GM12872 (cell line): ENCODE results near the gene NRAS.

ENCODE experiments used
- TF ChIP-seq, protein P1 (sequence below): IDR thresholded peaks from 3 replicates; pipeline ENCODE4 v1.5.1; 2011; ENCODE audit warnings: low read depth, mild to moderate bottlenecking, low read length, moderate library complexity; ENCODE audit not compliant: insufficient read depth

NRAS gene

DNA sequence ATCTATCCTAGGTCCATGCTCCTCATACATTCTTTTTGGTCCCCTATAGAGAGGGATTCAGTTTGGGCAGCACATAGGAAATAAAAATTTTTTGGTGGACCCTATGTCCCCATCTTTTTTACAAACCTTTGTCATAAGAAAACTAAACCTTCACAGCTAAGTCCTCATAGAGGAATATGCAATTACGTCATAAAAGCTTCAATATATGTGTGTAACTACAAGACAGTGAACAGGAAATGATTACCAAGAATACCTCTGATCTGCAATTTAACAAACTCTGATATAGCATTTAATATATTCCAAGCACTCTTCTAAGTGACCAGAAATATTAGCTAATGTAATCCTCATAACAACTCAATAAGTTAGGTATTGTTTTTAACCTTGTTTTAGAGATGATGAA is 40.5 kb downstream of the NRAS start:
- TF ChIP-seq, protein P1, sequence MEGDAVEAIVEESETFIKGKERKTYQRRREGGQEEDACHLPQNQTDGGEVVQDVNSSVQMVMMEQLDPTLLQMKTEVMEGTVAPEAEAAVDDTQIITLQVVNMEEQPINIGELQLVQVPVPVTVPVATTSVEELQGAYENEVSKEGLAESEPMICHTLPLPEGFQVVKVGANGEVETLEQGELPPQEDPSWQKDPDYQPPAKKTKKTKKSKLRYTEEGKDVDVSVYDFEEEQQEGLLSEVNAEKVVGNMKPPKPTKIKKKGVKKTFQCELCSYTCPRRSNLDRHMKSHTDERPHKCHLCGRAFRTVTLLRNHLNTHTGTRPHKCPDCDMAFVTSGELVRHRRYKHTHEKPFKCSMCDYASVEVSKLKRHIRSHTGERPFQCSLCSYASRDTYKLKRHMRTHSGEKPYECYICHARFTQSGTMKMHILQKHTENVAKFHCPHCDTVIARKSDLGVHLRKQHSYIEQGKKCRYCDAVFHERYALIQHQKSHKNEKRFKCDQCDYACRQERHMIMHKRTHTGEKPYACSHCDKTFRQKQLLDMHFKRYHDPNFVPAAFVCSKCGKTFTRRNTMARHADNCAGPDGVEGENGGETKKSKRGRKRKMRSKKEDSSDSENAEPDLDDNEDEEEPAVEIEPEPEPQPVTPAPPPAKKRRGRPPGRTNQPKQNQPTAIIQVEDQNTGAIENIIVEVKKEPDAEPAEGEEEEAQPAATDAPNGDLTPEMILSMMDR, result no peak

DNA sequence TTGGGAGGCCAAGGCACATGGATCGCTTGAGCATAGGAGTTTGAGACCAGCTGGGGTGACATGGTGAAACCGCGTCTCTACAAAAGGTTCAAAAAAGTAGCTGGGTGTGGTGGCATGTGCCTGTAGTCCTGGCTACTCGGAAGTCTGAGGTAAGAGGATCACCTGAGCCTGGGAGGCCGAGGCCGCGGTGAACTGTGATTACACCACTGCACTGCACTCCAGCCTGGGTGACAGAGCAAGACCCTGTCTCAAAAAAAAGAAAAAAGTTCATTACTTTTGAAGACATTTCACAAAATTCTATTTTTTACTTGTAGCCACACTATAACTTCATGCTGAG is 44.7 kb downstream of the NRAS start:
- TF ChIP-seq, protein P1, result no peak

DNA sequence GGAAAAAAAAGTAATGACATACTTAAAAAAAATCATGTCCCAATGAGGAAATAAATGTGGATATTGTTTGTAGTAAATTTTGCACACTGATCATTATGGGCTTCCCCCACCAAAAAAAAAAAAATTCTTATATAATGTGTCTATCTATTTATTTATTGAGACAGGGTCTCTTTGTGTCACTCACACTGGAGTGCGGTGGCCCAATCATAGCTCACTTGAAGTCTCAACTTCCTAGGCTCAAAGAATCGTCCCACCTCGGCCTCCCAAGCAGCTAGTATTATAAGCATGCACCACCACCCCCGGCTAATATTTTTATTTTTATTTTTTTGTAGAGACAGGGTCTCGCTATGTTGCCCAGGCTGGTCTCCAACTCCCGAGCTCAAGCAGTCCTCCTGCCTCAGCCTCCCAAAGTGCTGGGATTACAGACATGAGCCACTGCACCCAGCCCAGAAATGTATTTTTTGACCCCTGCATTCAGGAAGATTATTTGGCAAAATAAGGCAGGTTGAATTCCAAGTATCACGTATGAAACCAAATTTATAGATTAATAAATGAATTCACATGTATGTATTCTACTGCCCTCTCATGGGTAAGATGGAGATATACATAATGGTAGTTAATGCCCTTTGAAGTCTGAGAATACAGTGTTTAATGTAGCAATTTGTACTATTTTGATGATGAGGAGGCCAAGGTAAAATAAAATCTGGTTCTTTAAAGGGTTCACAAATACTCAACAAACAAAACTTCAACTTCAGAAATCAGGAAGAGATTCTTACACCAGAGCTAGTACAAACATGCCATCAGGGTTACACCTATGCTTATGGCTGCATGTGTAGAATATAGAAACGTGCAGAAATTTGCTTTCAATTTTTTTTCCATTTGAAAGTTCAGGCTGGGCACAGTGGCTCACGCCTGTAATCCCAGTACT is 45.3 kb downstream of the NRAS start:
- TF ChIP-seq, protein P1, result peak; percentile 3; the same call in 1 of the 3 replicates

DNA sequence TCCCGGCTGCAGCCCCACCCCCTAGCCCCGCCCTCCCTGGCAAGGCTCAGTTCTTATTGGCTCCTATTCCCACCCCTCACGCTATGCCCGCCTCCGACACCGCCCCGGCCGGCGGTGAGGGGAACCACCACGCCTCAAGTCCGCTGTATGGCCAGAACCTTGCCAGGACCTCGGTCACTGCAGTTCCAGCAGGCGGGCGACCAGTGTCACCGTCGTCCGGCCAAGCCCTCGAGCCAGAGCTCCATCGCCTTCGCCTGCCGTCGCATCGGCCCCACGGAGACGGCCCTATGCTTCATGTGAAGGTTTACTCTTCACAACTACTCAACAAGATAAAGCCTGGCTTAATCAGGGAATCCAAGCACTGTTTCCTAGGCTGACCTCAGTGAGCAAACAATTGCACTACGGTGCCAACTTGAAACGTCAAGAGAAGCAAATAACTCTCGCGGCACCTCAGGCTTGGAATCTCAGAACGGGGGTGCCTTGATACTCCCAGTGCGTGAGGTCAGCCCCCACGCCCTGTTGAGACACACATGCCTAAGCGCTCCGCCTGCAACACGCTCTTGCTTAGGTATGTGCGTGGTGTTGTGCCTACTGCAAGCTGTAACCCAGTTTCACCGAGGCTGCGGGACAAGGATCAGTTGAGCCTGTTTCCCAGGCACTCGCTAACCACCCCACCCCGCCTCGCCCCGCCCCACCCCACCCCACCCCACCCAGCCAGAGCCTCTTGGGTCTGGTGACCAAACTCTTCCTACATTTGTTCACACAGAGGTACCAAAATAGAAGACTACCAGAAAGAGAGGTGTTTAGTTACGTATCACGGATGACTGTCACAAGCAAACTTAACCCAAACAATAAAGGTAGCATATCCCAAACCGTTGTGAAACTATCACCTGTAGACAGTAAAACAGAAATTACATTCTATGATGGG is 46.2 kb downstream of the NRAS start:
- TF ChIP-seq, protein P1, result no peak

DNA sequence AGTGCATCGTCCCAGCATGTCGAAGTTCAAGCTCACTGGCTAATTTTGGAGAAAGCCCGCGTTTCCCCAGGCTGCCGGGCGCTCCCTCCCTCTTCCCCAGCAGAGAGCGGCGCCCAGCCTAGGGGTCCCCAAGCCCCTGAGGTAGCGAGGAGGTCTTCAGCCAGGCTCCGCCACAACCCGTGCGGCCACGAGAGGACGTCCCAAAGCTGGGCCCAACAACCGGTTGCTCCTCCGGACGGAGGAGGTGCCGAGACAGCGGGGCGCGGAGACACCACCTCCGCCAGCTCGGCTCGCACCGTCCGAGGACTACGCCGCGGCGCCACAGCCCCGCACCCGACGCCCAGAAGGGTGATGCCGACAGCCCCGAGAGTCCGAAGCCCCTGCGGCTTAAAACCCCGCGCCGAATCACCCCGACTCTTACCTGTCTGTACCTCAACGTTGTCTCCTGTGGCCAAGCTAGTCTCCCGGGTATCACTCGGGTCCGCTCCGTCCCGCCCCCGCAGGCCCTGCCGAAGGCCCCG is 46.9 kb downstream of the NRAS start, which contains the start of gene DENND2C:
DENND2C (minus strand) TSS at position 488 of the 521 bp plus-strand sequence. CDS start 44,065 bp downstream, outside the sequence.
- TF ChIP-seq, protein P1, result 0 out of 3 replicates have a peak, but pooled peaks have one; percentile 12

DNA sequence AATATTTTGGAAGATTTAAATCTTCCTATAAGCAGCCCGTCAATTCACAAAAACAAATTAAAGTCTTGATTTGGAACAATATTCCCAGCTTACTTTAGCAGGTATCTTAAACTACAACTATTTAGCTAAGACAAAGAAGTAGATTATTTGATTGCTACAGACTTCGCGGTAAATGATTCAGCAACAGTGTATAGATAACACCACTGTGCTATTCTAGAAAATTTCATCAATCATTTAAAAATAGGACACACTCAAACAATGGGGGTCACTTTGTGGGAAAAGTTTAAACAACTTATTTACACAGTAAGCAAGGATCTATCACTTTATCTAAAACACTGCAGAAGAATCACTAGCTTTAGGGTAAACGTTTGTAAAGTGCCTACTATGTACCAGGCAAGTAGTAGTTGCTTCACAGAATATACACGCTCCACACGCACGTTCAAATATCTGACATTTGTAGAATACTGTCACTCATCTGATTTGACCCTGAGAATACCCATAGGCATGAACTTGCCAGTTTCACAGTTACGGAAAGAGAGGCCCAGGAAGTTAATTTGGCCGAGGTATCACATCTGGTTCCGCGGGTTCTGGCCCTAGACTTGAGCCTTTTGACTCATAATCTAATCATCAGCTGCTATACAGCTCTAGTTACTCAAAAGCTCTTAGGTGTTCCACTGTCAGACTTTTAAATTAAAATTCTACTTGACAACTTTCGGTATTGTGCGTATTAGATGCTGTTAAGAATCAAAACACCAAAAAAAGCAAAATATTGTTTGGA is 47.6 kb downstream of the NRAS start:
- TF ChIP-seq, protein P1, result no peak
